Stomach (tissue), 4 donors: ENCODE results near the gene STARD7.

ENCODE experiments used
- CTCF ChIP-seq, 7 experiments: fragments of 450-650 bp in 4 of 7; fragments of 200-600 bp in 3 of 7; sonication (generic) in 3 of 7; IDR thresholded peaks; one replicate each; pipeline ENCODE4 v1.5.1; 2016 to 2019; ENCODE audit warnings: antibody characterized with exemption in 7 of 7, control low read depth in 2 of 7, mild to moderate bottlenecking in 1 of 7
- POLR2A ChIP-seq, 4 donors: fragments of 450-650 bp; IDR thresholded peaks; one replicate each; pipeline ENCODE4 v1.6.1; 2016; ENCODE audit warnings: antibody characterized with exemption in 4 of 4, control low read depth in 2 of 4, mild to moderate bottlenecking in 1 of 4, moderate library complexity in 1 of 4
- POLR2AphosphoS5 ChIP-seq, 3 donors: sonication (generic); formaldehyde crosslinking; IDR thresholded peaks; one replicate each; pipeline ENCODE4 v1.6.1; 2016; ENCODE audit warnings: antibody characterized with exemption in 3 of 3

- TF ChIP-seq POLR2AphosphoS5 (IDR thresholded peaks at IDR 0.05) = no peak
- no peak for TF ChIP-seq POLR2A (IDR thresholded peaks at IDR 0.05)
- peak in 3 of 7 experiments; percentile 13 to 51 (median 47) for TF ChIP-seq CTCF (IDR thresholded peaks at IDR 0.05)
Observed at GRCh38 chr2:96138179-96139145, 70.2 kb downstream of the STARD7 start, which contains the start of gene ASTL.
